ENCODE measurements around the gene TVP23B.
"Not testable (repeated sequence)": the region's sequence is repeated elsewhere in the genome, so short reads cannot be mapped to it uniquely, and the experiment has no call there.

DNA sequence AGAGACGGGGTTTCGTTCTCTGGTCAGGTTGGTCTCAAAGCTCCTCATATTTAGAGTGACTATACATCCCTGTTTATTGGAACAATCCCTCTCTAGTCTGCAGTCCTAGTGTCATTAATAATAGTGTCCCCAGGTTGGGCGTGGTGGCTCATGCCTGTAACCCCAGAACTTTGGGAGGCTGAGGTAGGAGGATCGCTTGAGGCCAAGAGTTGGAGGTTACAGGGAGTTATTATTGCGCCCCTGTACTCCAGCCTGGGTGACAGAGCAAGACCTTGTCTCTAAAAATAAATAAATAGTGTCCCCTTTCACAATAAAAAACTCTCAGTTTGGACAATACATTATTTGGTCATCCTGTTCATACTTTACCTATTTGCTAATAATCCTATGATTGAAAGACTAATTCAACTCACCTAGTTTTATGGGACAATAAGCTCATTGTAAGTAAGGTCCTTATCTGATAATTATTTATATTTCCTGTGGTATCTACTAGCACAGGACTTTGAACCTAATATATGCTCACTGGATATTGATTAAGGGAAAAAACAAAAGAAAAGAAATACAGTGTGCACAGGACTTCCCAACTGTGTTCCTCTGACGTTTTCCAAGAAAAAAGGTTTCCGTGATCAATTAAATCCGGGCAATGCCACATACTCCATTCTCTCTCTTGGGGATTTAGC, 23.5 kb upstream of the TVP23B start:
- TF ChIP-seq, protein P1, sequence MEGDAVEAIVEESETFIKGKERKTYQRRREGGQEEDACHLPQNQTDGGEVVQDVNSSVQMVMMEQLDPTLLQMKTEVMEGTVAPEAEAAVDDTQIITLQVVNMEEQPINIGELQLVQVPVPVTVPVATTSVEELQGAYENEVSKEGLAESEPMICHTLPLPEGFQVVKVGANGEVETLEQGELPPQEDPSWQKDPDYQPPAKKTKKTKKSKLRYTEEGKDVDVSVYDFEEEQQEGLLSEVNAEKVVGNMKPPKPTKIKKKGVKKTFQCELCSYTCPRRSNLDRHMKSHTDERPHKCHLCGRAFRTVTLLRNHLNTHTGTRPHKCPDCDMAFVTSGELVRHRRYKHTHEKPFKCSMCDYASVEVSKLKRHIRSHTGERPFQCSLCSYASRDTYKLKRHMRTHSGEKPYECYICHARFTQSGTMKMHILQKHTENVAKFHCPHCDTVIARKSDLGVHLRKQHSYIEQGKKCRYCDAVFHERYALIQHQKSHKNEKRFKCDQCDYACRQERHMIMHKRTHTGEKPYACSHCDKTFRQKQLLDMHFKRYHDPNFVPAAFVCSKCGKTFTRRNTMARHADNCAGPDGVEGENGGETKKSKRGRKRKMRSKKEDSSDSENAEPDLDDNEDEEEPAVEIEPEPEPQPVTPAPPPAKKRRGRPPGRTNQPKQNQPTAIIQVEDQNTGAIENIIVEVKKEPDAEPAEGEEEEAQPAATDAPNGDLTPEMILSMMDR (IDR thresholded peaks at IDR 0.05; ENCODE audit: low read length) = not testable (repeated sequence)
- not testable (repeated sequence) for TF ChIP-seq EZH2 (IDR thresholded peaks at IDR 0.05; ENCODE audit: borderline replicate concordance, low read length)

Data from OCI-LY1 (cell line).